Stimulated activated CD8-positive, alpha-beta memory T cell treated with anti-CD3 and anti-CD28 coated beads, Interleukin-12 subunit alpha, Interleukin-12 subunit beta, amount 100 ng/mL, for 4 hours (primary cell): ENCODE results near the gene BLM.

ENCODE experiments used
- DNase-seq: peaks from one replicate; pipeline ENCODE4 v3.0.0-alpha.2; 2020; ENCODE audit warnings: low read depth

BLM gene

GRCh38 chr15:90790057-90790456, 72.9 kb downstream of the BLM start:
- no peak for DNase-seq

GRCh38 chr15:90790561-90790960, 73.4 kb downstream of the BLM start:
- DNase-seq, result no peak

- DNase-seq, result no peak
Measured at GRCh38 chr15:90794538-90794937, 77.4 kb downstream of the BLM start.

GRCh38 chr15:90799639-90800170, 82.6 kb downstream of the BLM start:
- no peak for DNase-seq

GRCh38 chr15:90801803-90802202, 84.7 kb downstream of the BLM start:
- DNase-seq, result no peak

- no peak for DNase-seq
Measured at GRCh38 chr15:90807074-90807785, 90.1 kb downstream of the BLM start.

GRCh38 chr15:90807786-90808086, 90.6 kb downstream of the BLM start:
- no peak for DNase-seq

GRCh38 chr15:90808517-90809235, 91.5 kb downstream of the BLM start:
- no peak for DNase-seq

- no peak for DNase-seq
Measured at GRCh38 chr15:90809536-90809935, 92.4 kb downstream of the BLM start.

GRCh38 chr15:90810354-90810753, 93.2 kb downstream of the BLM start:
- no peak for DNase-seq

GRCh38 chr15:90812171-90812957, 95.2 kb downstream of the BLM start:
- DNase-seq, result no peak

GRCh38 chr15:90812958-90813265, 95.8 kb downstream of the BLM start:
- no peak for DNase-seq

GRCh38 chr15:90813796-90814190, 96.6 kb downstream of the BLM start:
- no peak for DNase-seq

GRCh38 chr15:90814191-90814821, 97.2 kb downstream of the BLM start:
- no peak for DNase-seq

GRCh38 chr15:90816401-90817116, 99.4 kb downstream of the BLM start:
- DNase-seq, result no peak

- DNase-seq, result no peak
Measured at GRCh38 chr15:90817117-90818057, 100.2 kb downstream of the BLM start.

GRCh38 chr15:90818251-90819210, 101.4 kb downstream of the BLM start:
- DNase-seq, result no peak

GRCh38 chr15:90819390-90819789, 102.2 kb downstream of the BLM start:
- DNase-seq, result no peak

GRCh38 chr15:90819850-90820249, 102.7 kb downstream of the BLM start:
- no peak for DNase-seq

- no peak for DNase-seq
Measured at GRCh38 chr15:90820481-90820880, 103.3 kb downstream of the BLM start.
